ENCODE measurements around the gene SLC27A4.

DNA sequence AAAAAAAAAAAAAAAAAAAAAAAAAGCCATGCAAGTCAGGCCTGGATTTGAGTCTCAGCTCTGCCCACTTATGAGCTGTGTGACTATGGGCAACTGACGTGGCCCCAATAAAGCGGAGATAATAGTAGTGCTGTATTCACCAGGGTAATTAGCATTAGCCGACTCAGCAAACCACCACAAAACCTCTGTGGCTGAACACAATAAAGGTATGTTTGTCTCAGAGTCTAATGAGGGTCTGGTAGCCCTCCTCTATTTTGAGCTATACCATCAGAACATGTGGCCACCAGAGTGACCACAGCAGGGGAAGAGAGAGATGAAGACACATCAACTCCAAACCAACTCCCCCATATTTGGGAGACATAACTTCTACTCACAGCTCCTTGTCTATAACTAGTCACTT, 48.3 kb upstream of the SLC27A4 start:
- TF ChIP-seq, protein P1, sequence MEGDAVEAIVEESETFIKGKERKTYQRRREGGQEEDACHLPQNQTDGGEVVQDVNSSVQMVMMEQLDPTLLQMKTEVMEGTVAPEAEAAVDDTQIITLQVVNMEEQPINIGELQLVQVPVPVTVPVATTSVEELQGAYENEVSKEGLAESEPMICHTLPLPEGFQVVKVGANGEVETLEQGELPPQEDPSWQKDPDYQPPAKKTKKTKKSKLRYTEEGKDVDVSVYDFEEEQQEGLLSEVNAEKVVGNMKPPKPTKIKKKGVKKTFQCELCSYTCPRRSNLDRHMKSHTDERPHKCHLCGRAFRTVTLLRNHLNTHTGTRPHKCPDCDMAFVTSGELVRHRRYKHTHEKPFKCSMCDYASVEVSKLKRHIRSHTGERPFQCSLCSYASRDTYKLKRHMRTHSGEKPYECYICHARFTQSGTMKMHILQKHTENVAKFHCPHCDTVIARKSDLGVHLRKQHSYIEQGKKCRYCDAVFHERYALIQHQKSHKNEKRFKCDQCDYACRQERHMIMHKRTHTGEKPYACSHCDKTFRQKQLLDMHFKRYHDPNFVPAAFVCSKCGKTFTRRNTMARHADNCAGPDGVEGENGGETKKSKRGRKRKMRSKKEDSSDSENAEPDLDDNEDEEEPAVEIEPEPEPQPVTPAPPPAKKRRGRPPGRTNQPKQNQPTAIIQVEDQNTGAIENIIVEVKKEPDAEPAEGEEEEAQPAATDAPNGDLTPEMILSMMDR (IDR thresholded peaks at IDR 0.05): no peak
- TF ChIP-seq POLR2A (IDR thresholded peaks at IDR 0.05): no peak
